Ovary (tissue), 3 donors: ENCODE measurements around the gene SH2D4B.

Experiments
- CTCF ChIP-seq, 3 donors: fragments of 450-650 bp in 2 of 3; fragments of 200-600 bp in 1 of 3; IDR thresholded peaks; one replicate each; pipeline versions ENCODE4 v1.5.1 to v1.8.0; 2016 to 2022; ENCODE audit warnings: antibody characterized with exemption in 3 of 3, mild to moderate bottlenecking in 1 of 3
- EP300 ChIP-seq: sonication (generic); formaldehyde crosslinking; IDR thresholded peaks from one replicate; pipeline ENCODE4 v1.6.1; 2017; ENCODE audit warnings: antibody characterized with exemption
- POLR2A ChIP-seq: fragments of 450-650 bp; IDR thresholded peaks from one replicate; pipeline ENCODE4 v1.6.1; 2017; ENCODE audit warnings: antibody characterized with exemption, mild to moderate bottlenecking, moderate library complexity
- donor health status: DM: no; HTN: no; CAD: no.

- TF ChIP-seq CTCF (IDR thresholded peaks at IDR 0.05) = no peak
- TF ChIP-seq POLR2A = no peak
- no peak for TF ChIP-seq EP300
Measured at GRCh38 chr10:80504158-80504811, 33.4 kb upstream of the SH2D4B start.
